Forelimb muscle (tissue), 1 donor: ENCODE measurements around the gene ACOT12. TPM values are rescaled to one million over a fixed set of nuclear protein-coding genes. Genes with fewer than 3 reads are reported as not detected.
"Not testable (repeated sequence)": the region's sequence is repeated elsewhere in the genome, so short reads cannot be mapped to it uniquely, and the experiment has no call there.

Experiments used
- DNase-seq: peaks from one replicate; pipeline ENCODE4 v3.0.0-alpha.2; 2013; ENCODE audit warnings: low read depth
- polyA plus RNA-seq: library from polyadenylated mRNA; unstranded; fragments of 120-200 nt; gene quantifications from one replicate; pipeline ENCODE4 v1.2.1, GENCODE V29; 2013; ENCODE audit not compliant: insufficient read length

The ACOT12 gene
- 0.22 TPM for polyA plus RNA-seq

DNA sequence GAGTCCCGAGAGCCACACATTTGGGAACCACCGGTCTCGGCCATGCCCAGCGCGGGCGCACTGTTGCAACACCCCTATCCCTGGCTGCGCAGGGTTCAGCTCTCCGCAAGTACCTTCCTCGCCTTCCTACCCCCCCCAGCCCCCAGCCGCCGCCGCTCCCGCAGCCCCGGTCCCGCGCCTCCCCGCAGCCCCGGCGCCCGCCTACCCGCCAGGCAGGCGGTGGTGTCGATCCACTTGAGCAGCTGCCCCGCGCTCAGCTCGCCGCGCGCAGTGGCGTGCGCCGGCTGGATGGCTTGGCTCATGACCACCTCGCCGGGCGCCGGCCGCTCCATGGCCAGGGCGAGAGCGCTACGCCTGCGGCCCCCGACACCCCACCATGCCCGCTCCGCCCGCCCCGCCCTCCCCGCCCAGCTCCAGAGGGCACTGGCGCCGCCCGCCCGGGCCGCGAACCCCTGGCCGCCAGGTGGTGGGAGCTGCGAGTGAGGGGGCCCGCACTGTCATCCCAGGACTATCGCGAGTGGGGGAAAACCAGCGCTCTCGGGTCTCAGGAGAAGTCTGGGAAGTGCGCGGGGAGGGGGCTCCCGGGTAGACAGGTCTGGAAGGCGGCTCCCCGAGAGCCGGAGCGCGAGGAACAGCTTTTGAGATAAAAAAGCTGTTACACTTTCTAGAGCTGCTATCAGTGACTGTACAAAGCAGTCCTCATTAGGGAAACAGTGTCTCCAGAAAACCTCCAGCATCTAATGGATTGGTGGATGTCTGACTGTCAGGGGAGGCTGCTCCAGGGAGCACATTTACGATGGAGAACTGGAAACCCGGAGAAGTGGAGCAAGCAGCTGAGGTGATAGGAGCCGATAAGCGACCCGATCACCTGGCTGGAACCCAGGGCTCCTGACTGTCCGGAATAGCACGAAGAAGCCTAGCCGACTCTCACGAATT is at the start of gene ACOT12:
Gene ACOT12 (minus strand): TSS at position 352 of the 936 bp plus-strand sequence. CDS start 20 bp downstream, at position 332.
- no peak for DNase-seq

DNA sequence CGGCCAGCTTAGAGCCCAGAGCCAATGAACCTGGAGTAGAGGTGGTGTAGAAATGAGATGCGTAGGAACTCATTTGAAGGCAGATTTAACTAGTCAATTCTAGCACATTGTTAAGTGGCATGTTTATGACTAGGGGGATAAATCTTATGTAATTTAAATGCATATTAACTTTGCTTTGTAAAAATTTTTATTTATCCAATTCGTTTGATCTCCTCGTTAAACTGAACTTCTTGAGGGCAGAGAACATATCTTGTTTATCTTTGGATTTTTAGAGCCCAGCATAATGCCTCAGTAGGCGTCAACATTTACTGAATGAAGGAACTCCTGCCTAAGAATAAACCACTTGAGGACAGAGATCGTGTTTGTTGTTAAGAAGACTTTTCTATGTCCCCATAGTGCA is 41.1 kb upstream of the ACOT12 start:
- DNase-seq: no peak

DNA sequence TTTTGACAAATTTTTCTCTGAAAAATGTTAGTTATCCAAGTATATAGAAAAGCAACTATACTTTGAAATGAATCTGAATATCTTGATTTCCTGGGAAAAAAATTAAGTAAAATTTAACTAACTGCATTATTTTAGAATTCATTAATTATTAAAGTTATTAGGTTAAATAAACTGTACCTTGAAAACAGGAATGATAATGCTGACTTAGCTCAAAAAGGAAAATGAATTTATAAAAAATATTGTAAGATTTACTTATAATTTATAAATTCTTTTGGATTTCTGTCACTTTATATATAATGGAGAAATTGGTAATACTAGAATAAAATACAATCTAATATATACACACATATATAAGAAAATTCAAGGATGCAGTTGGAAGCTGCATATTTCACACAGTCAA is 36.1 kb upstream of the ACOT12 start:
- DNase-seq: no peak

- no peak for DNase-seq
Observed at GRCh38 chr5:81429363-81429762, 35.4 kb upstream of the ACOT12 start.

GRCh38 chr5:81428861-81429260 is 34.9 kb upstream of the ACOT12 start:
- DNase-seq: no peak

GRCh38 chr5:81428446-81428845 is 34.5 kb upstream of the ACOT12 start:
- DNase-seq: no peak

DNA sequence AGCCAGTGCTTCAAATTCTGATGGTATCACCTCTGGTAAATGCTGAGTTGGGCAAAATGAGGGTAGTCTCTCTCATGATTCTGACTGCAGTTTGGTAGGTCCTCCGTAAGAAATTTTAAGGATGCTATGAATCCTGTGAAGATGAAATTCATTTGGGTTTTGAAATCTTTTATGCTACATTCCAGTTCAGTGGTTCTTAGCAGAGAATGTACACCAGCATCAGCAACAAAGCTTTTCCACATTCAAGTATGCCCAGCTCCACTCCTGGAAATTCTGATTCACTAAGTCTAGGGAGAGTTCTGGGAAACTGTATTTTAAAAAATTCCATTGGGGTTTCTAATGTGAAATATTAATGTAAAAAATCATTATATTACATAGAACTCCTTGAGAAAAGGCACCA is 33.6 kb upstream of the ACOT12 start:
- no peak for DNase-seq

- DNase-seq: no peak
Observed at GRCh38 chr5:81426359-81427030, 32.6 kb upstream of the ACOT12 start.

- peak; percentile 39 for DNase-seq
Observed at GRCh38 chr5:81425569-81425968, 31.6 kb upstream of the ACOT12 start.

- no peak for DNase-seq
Observed at GRCh38 chr5:81424728-81425127, 30.8 kb upstream of the ACOT12 start.

GRCh38 chr5:81422671-81423070 is 28.7 kb upstream of the ACOT12 start:
- no peak for DNase-seq

GRCh38 chr5:81420039-81420667 is 26.2 kb upstream of the ACOT12 start:
- DNase-seq: no peak

DNA sequence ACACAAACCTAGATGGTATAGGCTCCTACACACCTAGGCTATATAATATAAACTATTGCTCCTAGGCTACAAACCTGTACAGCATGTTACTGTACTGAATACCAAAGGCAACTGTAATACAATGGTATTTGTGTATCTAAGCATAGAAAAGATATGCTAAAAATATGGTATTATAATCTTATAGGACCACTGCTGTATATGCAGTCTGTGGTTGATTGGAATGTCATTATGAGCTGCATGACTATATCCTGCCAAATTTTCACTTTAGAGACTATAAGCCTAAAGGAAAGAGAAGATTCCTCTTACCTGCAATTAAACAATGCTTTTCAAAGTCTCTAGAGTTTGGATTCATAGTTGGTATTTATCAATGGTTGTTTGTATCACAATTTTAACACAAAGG is 24.7 kb upstream of the ACOT12 start:
- DNase-seq: no peak

- no peak for DNase-seq
Observed at GRCh38 chr5:81417052-81417451, 23.1 kb upstream of the ACOT12 start.

DNA sequence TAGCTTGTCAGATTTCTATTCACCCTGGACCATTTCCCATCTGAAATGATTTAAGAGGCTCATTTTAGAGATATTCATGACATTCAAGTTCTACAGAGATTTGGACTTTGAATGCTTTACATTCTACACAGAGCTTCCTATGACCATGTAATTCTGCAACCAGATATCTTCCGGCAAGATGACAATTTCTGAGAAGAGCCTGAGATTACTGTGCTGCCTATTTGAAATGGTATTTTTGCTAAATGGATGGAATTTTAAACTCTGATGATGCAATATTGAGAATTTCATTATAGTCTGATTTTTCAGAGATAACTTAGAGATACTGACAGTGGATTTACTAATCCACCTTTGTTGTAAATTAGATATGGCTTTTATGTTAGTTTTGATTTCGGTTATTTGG is 16.0 kb upstream of the ACOT12 start:
- no peak for DNase-seq

- DNase-seq: no peak
Observed at GRCh38 chr5:81409361-81409760, 15.4 kb upstream of the ACOT12 start.

DNA sequence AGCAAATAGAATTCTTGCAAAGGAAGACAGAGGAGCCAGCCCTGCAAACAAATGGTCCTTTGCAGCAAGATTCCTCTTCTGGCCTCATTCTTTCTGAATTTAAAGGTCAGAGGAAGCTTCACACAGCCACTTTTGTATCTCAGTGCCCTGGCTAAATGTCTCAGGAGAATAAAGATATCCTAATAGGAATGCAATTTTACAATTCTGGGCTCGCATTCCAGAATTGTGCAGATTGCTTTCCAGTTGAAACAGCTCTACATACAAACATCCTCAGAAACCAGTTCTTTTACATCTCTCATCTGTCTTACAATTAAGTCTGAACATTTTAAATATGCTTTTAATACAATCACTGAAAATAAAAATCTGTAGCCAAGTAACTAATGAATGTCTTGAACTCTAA is 14.6 kb upstream of the ACOT12 start:
- DNase-seq: no peak

GRCh38 chr5:81407811-81408210 is 13.9 kb upstream of the ACOT12 start:
- DNase-seq: not testable (repeated sequence)

GRCh38 chr5:81405126-81405891 is 11.4 kb upstream of the ACOT12 start:
- DNase-seq: no peak

DNA sequence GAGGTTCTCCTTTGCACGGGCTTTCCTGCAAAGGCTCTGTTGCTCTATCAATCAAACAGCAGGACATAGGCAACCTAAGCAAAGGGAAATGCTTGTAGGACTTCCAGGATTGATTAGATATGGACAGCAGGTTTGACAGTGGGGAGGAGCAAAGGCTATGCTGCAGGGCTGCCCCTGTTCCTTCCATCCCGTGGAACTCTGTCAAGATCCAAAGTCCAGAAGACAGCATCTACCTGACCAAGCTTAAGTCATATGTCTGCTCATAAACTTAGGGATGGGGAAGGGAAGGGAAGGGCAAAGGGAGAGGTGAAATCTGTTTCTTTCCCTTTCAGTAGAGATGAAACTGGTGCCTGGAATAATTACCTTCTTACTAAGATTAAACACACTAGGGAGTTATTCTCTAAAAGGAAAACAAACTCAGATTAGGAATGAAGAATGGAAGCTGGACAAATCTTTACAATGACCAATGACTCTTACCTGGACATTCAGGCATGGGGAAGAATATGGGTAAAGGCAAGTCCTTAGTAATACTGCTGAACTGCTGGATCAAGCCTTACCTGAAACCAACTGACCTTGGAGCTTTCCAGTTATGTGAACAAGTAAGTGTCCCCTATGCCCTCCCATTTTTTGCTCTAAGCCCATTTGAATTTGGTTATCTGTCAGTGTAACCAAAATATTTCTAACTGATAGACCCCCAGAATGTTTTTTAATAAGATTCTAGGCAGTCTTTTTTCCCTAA is 8.4 kb upstream of the ACOT12 start:
- no peak for DNase-seq

- no peak for DNase-seq
Observed at GRCh38 chr5:81401266-81401665, 7.3 kb upstream of the ACOT12 start.
